SU-DHL-6 (cell line): ENCODE data around the gene RPL13A.

Experiments
- H2AFZ ChIP-seq: fragments of 200-600 bp; sonication (generic); 2 replicates; pipeline ENCODE4 v1.6.1; 2014; ENCODE audit warnings: low read depth, mild to moderate bottlenecking, moderate library complexity, mixed read lengths, antibody characterized with exemption, low read length; ENCODE audit not compliant: severe bottlenecking
- H3F3A ChIP-seq: fragments of 200-600 bp; shearing (Covaris generic); 2 replicates; pipeline ENCODE4 v1.6.0; 2016; ENCODE audit warnings: antibody characterized with exemption, mild to moderate bottlenecking; ENCODE audit not compliant: insufficient read depth
- H3K27ac ChIP-seq: fragments of 200-600 bp; sonication (generic); 2 replicates; pipeline ENCODE4 v1.5.1; 2016; ENCODE audit warnings: low read depth, mild to moderate bottlenecking, low read length, moderate library complexity, mixed read lengths
- H3K27me3 ChIP-seq: fragments of 200-600 bp; sonication (generic), shearing (Covaris generic); 2 replicates; pipeline ENCODE4 v1.6.0; 2014; ENCODE audit warnings: mild to moderate bottlenecking, low read length
- H3K36me3 ChIP-seq: fragments of 200-600 bp; sonication (generic); 2 replicates; pipeline ENCODE4 v1.6.1; 2014; ENCODE audit warnings: mild to moderate bottlenecking, low read length, mixed read lengths
- H3K4me2 ChIP-seq: fragments of 300-600, 200-600 bp; shearing (Covaris generic), sonication (generic); 2 replicates; pipeline ENCODE4 v1.6.0; 2014; ENCODE audit warnings: low read length, low read depth, mild to moderate bottlenecking; ENCODE audit not compliant: poor library complexity, severe bottlenecking
- H3K4me3 ChIP-seq: fragments of 200-600 bp; sonication (generic); 2 replicates; pipeline ENCODE4 v1.5.1; 2014; ENCODE audit warnings: antibody characterized with exemption, low read length, mild to moderate bottlenecking, mixed read lengths; ENCODE audit not compliant: insufficient read depth, poor library complexity, severe bottlenecking
- H3K79me2 ChIP-seq: fragments of 200-600 bp; sonication (generic); 2 replicates; pipeline ENCODE4 v1.6.1; 2014; ENCODE audit warnings: mild to moderate bottlenecking, low read length, moderate library complexity; ENCODE audit not compliant: insufficient read depth
- H3K9ac ChIP-seq: fragments of 200-600 bp; sonication (generic); 2 replicates; pipeline ENCODE4 v1.7.0; 2014; ENCODE audit warnings: mild to moderate bottlenecking, low read length
- H3K9me2 ChIP-seq: fragments of 200-600 bp; sonication (generic); replicated peaks from 2 replicates; pipeline ENCODE4 v1.6.1; 2014; ENCODE audit warnings: low read length; ENCODE audit not compliant: insufficient read depth
- H3K9me3 ChIP-seq: fragments of 200-600 bp; sonication (generic); 2 replicates; pipeline ENCODE4 v1.6.1; 2014; ENCODE audit warnings: low read length, mixed read lengths; ENCODE audit not compliant: insufficient read depth
- H4K20me1 ChIP-seq: fragments of 200-600 bp; sonication (generic); 2 replicates; pipeline ENCODE4 v1.6.1; 2014; ENCODE audit warnings: low read depth, mild to moderate bottlenecking, antibody characterized with exemption, low read length, moderate library complexity, mixed read lengths
- EZH2phosphoT487 ChIP-seq: fragments of 200-600 bp; sonication (generic), shearing (Covaris generic); conservative IDR thresholded peaks from 2 replicates; pipeline ENCODE4 v1.6.1; 2018; ENCODE audit warnings: mild to moderate bottlenecking, antibody characterized with exemption, low read length, moderate library complexity, mixed read lengths
- TF ChIP-seq, protein P1 (sequence below): fragments of 200-600 bp; sonication (generic); IDR thresholded peaks from one replicate; pipeline ENCODE4 v1.5.1; 2017; ENCODE audit warnings: antibody characterized with exemption, mild to moderate bottlenecking, low read length, moderate library complexity; ENCODE audit not compliant: insufficient read depth, poor library complexity, severe bottlenecking

Gene RPL13A

DNA sequence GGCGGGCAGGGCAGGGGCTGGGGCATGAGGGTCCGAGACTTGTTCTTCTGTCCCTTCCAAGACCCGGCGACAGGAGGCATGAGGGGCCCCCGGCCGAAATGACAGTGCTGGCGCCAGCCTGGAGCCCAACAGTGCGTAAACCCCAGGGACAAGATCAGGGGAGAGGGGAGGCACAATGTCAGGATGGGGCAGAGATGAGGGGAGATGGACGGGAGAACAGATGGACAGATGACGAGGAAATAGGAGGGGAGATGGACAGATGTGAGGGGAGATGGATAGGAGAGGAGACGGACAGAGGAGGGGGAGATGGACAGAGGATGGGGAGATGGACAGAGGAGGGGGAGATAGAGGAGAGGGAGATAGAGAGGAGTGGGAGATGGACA is 12.9 kb upstream of the RPL13A start:
- H3K79me2 ChIP-seq: no peaks in the 10 kb centered on the region
- no peak overlapping the region for H3K27ac ChIP-seq
- peak overlapping the region; percentile 57 for H3K9ac ChIP-seq
- H3F3A ChIP-seq: peaks cover 13% of the 10 kb centered on the region; the same call in 1 of the 2 replicates
- peak overlapping the region; percentile 94 for H3K4me2 ChIP-seq
- H4K20me1 ChIP-seq: no peaks in the 10 kb centered on the region
- TF ChIP-seq, protein P1, sequence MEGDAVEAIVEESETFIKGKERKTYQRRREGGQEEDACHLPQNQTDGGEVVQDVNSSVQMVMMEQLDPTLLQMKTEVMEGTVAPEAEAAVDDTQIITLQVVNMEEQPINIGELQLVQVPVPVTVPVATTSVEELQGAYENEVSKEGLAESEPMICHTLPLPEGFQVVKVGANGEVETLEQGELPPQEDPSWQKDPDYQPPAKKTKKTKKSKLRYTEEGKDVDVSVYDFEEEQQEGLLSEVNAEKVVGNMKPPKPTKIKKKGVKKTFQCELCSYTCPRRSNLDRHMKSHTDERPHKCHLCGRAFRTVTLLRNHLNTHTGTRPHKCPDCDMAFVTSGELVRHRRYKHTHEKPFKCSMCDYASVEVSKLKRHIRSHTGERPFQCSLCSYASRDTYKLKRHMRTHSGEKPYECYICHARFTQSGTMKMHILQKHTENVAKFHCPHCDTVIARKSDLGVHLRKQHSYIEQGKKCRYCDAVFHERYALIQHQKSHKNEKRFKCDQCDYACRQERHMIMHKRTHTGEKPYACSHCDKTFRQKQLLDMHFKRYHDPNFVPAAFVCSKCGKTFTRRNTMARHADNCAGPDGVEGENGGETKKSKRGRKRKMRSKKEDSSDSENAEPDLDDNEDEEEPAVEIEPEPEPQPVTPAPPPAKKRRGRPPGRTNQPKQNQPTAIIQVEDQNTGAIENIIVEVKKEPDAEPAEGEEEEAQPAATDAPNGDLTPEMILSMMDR: no peak
- TF ChIP-seq EZH2phosphoT487: no peak
- H2AFZ ChIP-seq: peak overlapping the region; percentile 95
- H3K4me3 ChIP-seq: no peak overlapping the region
- H3K36me3 ChIP-seq: no peaks in the 10 kb centered on the region
- H3K27me3 ChIP-seq: no peaks in the 10 kb centered on the region
- H3K9me2 ChIP-seq: no peaks in the 10 kb centered on the region
- H3K9me3 ChIP-seq: no peaks in the 10 kb centered on the region

DNA sequence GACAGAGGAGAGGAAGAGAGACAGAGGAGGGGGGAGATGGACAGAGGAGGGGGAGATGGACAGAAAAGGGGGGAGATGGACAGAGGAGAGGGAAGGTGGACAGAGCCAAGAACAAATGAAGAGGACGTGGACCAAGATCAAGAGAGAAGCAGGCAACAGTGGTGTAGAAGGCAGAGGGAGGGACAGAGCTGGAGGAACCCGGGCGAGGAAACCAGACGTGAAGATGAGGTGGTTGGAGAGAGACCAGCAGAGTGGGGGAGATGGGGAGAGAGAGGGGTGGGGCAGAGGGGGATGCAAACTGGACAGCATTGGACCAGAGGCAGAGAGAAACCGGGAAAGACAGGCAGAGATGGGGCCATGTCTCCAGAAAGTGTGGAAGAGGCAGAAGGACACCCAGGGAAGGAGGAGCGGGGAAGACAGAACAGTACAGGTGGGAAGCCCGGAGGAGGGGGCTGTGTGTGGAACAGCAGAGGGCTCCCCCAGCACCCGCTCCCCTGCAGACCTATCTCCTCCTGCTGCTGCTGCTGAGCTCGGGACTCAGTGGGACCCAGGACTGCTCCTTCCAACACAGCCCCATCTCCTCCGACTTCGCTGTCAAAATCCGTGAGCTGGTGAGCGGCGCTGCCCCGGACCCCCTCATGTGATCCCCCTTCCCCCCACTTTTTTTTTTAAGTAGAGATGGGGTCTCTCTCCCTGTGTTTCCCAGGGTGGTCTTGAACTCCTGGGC is 12.1 kb upstream of the RPL13A start:
- no peak overlapping the region for H3K27ac ChIP-seq
- H3K79me2 ChIP-seq: no peaks in the 10 kb centered on the region
- H3K9me3 ChIP-seq: no peaks in the 10 kb centered on the region
- no peak overlapping the region for H3K4me3 ChIP-seq
- TF ChIP-seq, protein P1: no peak
- TF ChIP-seq EZH2phosphoT487: no peak
- no peak overlapping the region for H3K9ac ChIP-seq
- H2AFZ ChIP-seq: no peak overlapping the region
- no peaks in the 10 kb centered on the region for H4K20me1 ChIP-seq
- no peaks in the 10 kb centered on the region for H3K36me3 ChIP-seq
- no peaks in the 10 kb centered on the region for H3K9me2 ChIP-seq
- no peaks in the 10 kb centered on the region for H3K27me3 ChIP-seq
- no peak overlapping the region for H3K4me2 ChIP-seq
- 0 out of 2 replicates have a peak, but pooled peaks cover 6% of the 10 kb centered on the region for H3F3A ChIP-seq

DNA sequence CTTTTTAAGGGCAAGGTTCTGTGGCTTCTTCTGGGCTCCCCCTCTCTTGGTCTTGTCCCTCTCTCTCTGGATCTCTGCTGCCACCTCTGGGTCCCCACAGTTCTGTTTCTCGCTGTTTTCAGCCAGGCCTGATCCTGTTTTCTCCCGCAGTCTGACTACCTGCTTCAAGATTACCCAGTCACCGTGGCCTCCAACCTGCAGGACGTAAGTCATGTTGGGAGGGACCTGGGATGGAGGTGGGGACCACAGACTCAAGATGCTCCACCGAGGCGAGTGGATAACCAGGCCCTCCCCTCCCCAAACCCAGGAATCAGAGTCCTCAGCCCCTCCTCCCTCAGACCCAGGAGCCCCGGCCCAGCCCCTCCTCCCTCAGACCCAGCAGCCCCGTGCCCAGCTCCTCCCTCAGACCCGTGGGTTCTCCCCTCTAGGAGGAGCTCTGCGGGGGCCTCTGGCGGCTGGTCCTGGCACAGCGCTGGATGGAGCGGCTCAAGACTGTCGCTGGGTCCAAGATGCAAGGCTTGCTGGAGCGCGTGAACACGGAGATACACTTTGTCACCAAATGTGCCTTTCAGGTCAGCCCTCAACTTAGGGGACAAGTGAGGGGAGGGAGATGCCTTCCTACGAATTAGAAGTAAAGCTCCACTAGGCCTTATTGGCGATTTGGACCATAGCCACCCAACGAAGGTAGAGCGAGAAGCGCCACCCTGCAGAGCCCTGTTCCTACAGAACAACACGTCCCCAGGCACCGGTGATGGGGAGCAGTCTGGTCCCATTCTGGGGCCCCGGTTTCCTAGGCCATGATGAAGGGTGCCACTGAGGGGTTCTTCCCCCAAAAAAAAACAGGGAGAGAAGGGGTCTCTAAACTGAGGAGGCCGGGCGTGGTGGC is 11.2 kb upstream of the RPL13A start:
- TF ChIP-seq EZH2phosphoT487: no peak
- TF ChIP-seq, protein P1: peak; percentile 58
- Histone ChIP-seq H3K36me3 (no peaks in the 10 kb centered on the region), H3F3A (no peaks in the 10 kb centered on the region), H3K4me3 (no peak overlapping the region), H3K27ac (no peak overlapping the region), H3K9me2 (no peaks in the 10 kb centered on the region), H3K4me2 (peak overlapping the region; percentile 22), H2AFZ (peak overlapping the region; percentile 21), H4K20me1 (no peaks in the 10 kb centered on the region), H3K9ac (no peak overlapping the region), H3K9me3 (no peaks in the 10 kb centered on the region), H3K79me2 (no peaks in the 10 kb centered on the region), H3K27me3 (no peaks in the 10 kb centered on the region)
